ENCODE results near the gene RNASEH1. TPM values are rescaled to one million over a fixed set of nuclear protein-coding genes. Genes with fewer than 3 reads are reported as not detected.

RNASEH1 gene
- total RNA-seq, 1 experiment from 2014 or later, result 38.2 TPM

- TF ChIP-seq EGR1 (IDR thresholded peaks at IDR 0.05; ENCODE audit: low read depth), result no peak
- TF ChIP-seq ZBTB33 (IDR thresholded peaks at IDR 0.05; ENCODE audit: extremely low read depth, insufficient replicate concordance, low read length), result no peak
- TF ChIP-seq ZNF274 (IDR thresholded peaks at IDR 0.05; ENCODE audit: low read depth, low read length), result no peak
- no peak for TF ChIP-seq EZH2 (IDR thresholded peaks at IDR 0.05)
- no peak for TF ChIP-seq SRF (IDR thresholded peaks at IDR 0.05; ENCODE audit: low read depth)
- no peak for TF ChIP-seq ATF3 (IDR thresholded peaks at IDR 0.05)
- TF ChIP-seq CTCF (IDR thresholded peaks at IDR 0.05 in 2 of 3, conservative IDR thresholded peaks at IDR 0.05 in 1 of 3; ENCODE audit: borderline replicate concordance in 1 of 3, insufficient read depth in 1 of 3, low read depth in 2 of 3, low read length in 2 of 3), result no peak
- no peak for TF ChIP-seq MAX (IDR thresholded peaks at IDR 0.05)
- TF ChIP-seq CBX3 (IDR thresholded peaks at IDR 0.05; ENCODE audit: low read depth), result no peak
- TF ChIP-seq TCF7L2 (IDR thresholded peaks at IDR 0.05; ENCODE audit: borderline replicate concordance, extremely low read depth, insufficient read depth, insufficient read length), result no peak
- TF ChIP-seq POLR2AphosphoS5 (IDR thresholded peaks at IDR 0.05; ENCODE audit: low read depth, low read length), result no peak
- Histone ChIP-seq H3K4me2 (ENCODE audit: low read length) (no peak overlapping the region), H3K9me3 (ENCODE audit: control insufficient read depth in 1 of 2, insufficient read depth in 1 of 2, low read depth in 1 of 2, low read length in 2 of 2) (no peaks in the 10 kb centered on the region), H3K4me3 (replicated peaks in 1 of 2; ENCODE audit: low read depth in 1 of 2, low read length in 2 of 2) (no peak overlapping the region), H2AFZ (ENCODE audit: low read depth, low read length, poor library complexity, severe bottlenecking) (no peak overlapping the region), H3K9ac (ENCODE audit: low read length) (no peak overlapping the region), H3K27ac (ENCODE audit: low read depth, low read length) (no peak overlapping the region), H4K20me1 (ENCODE audit: insufficient read depth) (0 out of 2 replicates have a peak, but pooled peaks cover 6% of the 10 kb centered on the region), H3K9me2 (ENCODE audit: insufficient read depth) (no peaks in the 10 kb centered on the region), H3K27me3 (ENCODE audit: insufficient read depth, low read length) (no peaks in the 10 kb centered on the region), H3K36me3 (ENCODE audit: control insufficient read depth in 1 of 2, insufficient read depth in 2 of 2, low read length in 2 of 2) (peaks cover 39 to 58% of the 10 kb centered on the region in 2 experiments), H3K4me1 (ENCODE audit: control insufficient read depth in 1 of 2, insufficient read depth in 2 of 2, low read length in 2 of 2) (peaks cover 0 to 3% of the 10 kb centered on the region in 2 experiments; a peak in 1 of 4 replicates), H3K79me2 (ENCODE audit: insufficient read depth, low read length) (peaks cover 50% of the 10 kb centered on the region)
- intact Hi-C loops (cut with micrococcal nuclease), result no loop called here
- DNase-seq (ENCODE audit: low read depth, low spot score) (no peak), ATAC-seq (no peak)
- ChIA-PET CTCF (interaction anchor here (0.5 kb wide), 1 partner anchor 35 kb away, joined by 5 read pairs; no protein-coding TSS in a partner anchor), RAD21 (ENCODE audit: low non-redundant PET in 1 of 2, low total read pairs in 2 of 2, uncharacterized antibody in 2 of 2, unreplicated experiment in 2 of 2) (no interaction called here), POLR2A (interaction anchor here (0.8 kb wide), 1 partner anchor 15 kb away, joined by 3 read pairs; the partner anchor contains the start of gene RNASEH1)
- BruUV-seq (replicated peaks), result no TSS peak
Measured at GRCh38 chr2:3543023-3543683, 15.0 kb downstream of the RNASEH1 start.
